ENCODE measurements around the gene LCK. TPM values are rescaled to one million over a fixed set of nuclear protein-coding genes. Genes with fewer than 3 reads are reported as not detected.
"Not testable (repeated sequence)": the region's sequence is repeated elsewhere in the genome, so short reads cannot be mapped to it uniquely, and the experiment has no call there.

Gene LCK
- total RNA-seq, 1 donor from 2014 or later = 0.77 TPM

DNA sequence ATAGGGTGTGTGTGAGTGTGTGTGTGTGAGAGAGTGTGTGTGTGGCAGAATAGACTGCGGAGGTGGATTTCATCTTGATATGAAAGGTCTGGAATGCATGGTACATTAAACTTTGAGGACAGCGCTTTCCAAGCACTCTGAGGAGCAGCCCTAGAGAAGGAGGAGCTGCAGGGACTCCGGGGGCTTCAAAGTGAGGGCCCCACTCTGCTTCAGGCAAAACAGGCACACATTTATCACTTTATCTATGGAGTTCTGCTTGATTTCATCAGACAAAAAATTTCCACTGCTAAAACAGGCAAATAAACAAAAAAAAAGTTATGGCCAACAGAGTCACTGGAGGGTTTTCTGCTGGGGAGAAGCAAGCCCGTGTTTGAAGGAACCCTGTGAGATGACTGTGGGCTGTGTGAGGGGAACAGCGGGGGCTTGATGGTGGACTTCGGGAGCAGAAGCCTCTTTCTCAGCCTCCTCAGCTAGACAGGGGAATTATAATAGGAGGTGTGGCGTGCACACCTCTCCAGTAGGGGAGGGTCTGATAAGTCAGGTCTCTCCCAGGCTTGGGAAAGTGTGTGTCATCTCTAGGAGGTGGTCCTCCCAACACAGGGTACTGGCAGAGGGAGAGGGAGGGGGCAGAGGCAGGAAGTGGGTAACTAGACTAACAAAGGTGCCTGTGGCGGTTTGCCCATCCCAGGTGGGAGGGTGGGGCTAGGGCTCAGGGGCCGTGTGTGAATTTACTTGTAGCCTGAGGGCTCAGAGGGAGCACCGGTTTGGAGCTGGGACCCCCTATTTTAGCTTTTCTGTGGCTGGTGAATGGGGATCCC, 22.5 kb downstream of the LCK start:
- Mint-ChIP-seq H3K27me3 (peaks cover 9% of the 10 kb centered on the region), H3K4me3 (ENCODE audit: low read depth) (no peak overlapping the region), H3K27ac (no peak overlapping the region), H3K4me1 (ENCODE audit: low read depth) (peaks cover 9% of the 10 kb centered on the region), H3K36me3 (ENCODE audit: insufficient read depth) (no peaks in the 10 kb centered on the region), H3K9me3 (ENCODE audit: low read depth) (no peaks in the 10 kb centered on the region)
- DNase-seq (ENCODE audit: low spot score, unreplicated experiment) = no peak
- TF ChIP-seq CTCF (IDR thresholded peaks at IDR 0.05; ENCODE audit: unreplicated experiment) = no peak

- Mint-ChIP-seq H3K4me3 (ENCODE audit: low read depth) (no peak overlapping the region), H3K36me3 (ENCODE audit: insufficient read depth) (no peaks in the 10 kb centered on the region), H3K9me3 (ENCODE audit: low read depth) (no peaks in the 10 kb centered on the region), H3K27me3 (peaks cover 9% of the 10 kb centered on the region), H3K4me1 (ENCODE audit: low read depth) (peaks cover 9% of the 10 kb centered on the region), H3K27ac (no peak overlapping the region)
- no peak for DNase-seq (ENCODE audit: low spot score, unreplicated experiment)
- no peak for TF ChIP-seq CTCF (IDR thresholded peaks at IDR 0.05; ENCODE audit: unreplicated experiment)
Measured at GRCh38 chr1:32274646-32275340, 23.7 kb downstream of the LCK start.

- H3K27ac Mint-ChIP-seq = no peak overlapping the region
- peaks cover 9% of the 10 kb centered on the region for H3K27me3 Mint-ChIP-seq
- H3K4me3 Mint-ChIP-seq (ENCODE audit: low read depth) = no peak overlapping the region
- DNase-seq (ENCODE audit: low spot score, unreplicated experiment) = no peak
- no peak for TF ChIP-seq CTCF (IDR thresholded peaks at IDR 0.05; ENCODE audit: unreplicated experiment)
- no peaks in the 10 kb centered on the region for H3K36me3 Mint-ChIP-seq (ENCODE audit: insufficient read depth)
- no peaks in the 10 kb centered on the region for H3K9me3 Mint-ChIP-seq (ENCODE audit: low read depth)
- peaks cover 9% of the 10 kb centered on the region for H3K4me1 Mint-ChIP-seq (ENCODE audit: low read depth)
Measured at GRCh38 chr1:32275424-32275823, 24.4 kb downstream of the LCK start.

DNA sequence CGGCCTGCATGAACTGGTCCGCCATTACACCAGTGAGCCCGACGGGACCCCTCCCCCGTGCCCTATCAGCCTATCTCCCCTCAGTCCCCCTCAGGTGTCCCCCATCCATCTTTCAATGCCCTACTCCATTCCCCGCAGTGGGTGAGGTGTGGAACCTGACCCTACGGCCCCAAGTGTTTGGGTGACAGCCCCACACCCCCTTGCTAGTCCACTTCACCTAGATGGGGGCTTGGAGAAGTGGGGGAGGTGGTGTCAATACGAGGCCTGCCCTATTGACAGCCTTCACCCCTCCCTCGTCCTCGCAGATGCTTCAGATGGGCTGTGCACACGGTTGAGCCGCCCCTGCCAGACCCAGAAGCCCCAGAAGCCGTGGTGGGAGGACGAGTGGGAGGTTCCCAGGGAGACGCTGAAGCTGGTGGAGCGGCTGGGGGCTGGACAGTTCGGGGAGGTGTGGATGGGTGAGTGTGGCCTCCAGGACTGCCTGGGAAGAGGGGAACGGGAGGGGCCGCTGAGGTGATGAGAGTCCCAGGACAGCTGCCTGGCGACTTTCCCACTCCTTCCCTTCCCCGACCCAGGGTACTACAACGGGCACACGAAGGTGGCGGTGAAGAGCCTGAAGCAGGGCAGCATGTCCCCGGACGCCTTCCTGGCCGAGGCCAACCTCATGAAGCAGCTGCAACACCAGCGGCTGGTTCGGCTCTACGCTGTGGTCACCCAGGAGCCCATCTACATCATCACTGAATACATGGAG, 25.1 kb downstream of the LCK start:
- Mint-ChIP-seq H3K27me3 (peaks cover 9% of the 10 kb centered on the region), H3K36me3 (ENCODE audit: insufficient read depth) (no peaks in the 10 kb centered on the region), H3K9me3 (ENCODE audit: low read depth) (no peaks in the 10 kb centered on the region), H3K4me3 (ENCODE audit: low read depth) (no peak overlapping the region), H3K4me1 (ENCODE audit: low read depth) (peaks cover 9% of the 10 kb centered on the region), H3K27ac (no peak overlapping the region)
- no peak for TF ChIP-seq CTCF (IDR thresholded peaks at IDR 0.05; ENCODE audit: unreplicated experiment)
- DNase-seq (ENCODE audit: low spot score, unreplicated experiment) = no peak

- H3K4me1 Mint-ChIP-seq (ENCODE audit: low read depth) = not testable (repeated sequence)
Measured at GRCh38 chr1:32284777-32285176, 33.7 kb downstream of the LCK start.

More at GRCh38 chr1:32284777-32285176, 33.7 kb downstream of the LCK start:
- H3K9me3 Mint-ChIP-seq (ENCODE audit: low read depth); H3K27ac Mint-ChIP-seq; H3K27me3 Mint-ChIP-seq; DNase-seq (ENCODE audit: low spot score, unreplicated experiment); H3K4me3 Mint-ChIP-seq (ENCODE audit: low read depth); H3K36me3 Mint-ChIP-seq (ENCODE audit: insufficient read depth): not testable (repeated sequence)
